ENCODE data around the gene CATSPER4. TPM values are rescaled to one million over a fixed set of nuclear protein-coding genes. Genes with fewer than 3 reads are reported as not detected.

The CATSPER4 gene
- polyA plus RNA-seq, 12 donors, result 0.08 TPM; not detected in 11

GRCh38 chr1:26237230-26237966 lies 47.0 kb downstream of the CATSPER4 start:
- no peak for DNase-seq

DNA sequence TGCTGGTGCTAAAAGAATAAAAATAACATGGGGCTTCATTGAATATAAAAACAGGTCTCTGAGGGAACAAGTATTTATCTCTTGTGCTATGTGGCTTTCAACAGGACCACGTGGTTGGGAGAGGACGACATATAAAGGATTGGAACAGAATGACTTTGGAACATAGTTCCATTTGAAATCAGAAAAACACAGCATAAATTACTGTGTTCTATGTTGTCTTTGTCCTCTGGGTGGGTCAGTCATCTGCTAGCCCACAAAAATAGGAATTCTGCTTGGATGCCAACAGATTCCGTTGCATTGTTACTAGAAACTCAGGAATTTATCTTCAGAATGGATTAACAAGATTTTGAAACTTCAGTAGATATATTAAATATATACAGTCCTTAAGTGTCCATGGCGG lies 49.5 kb downstream of the CATSPER4 start:
- no peak for DNase-seq

Other genes starting within 250 kb of the CATSPER4 start
- gene PAFAH2, start 192.5 kb upstream of the CATSPER4 start, polyA plus RNA-seq (ENCODE audit: insufficient read length in 12 of 12), result 100 to 1,000 TPM in 2 of 12 donors, 10 to 100 TPM in 10; 29.4 to 316 (median 79.5) TPM
- 1 to 10 TPM in 10 of 12 donors, not detected in 2; 1.3 to 5.8 (median 3.4) TPM for gene EXTL1, start 168.8 kb upstream of the CATSPER4 start, polyA plus RNA-seq (ENCODE audit: insufficient read length in 12 of 12)
- 1 to 10 TPM in 4 of 12 donors, under 1 TPM in 6, not detected in 2; 0.08 to 1.8 (median 0.78) TPM for gene SLC30A2, start 144.5 kb upstream of the CATSPER4 start, polyA plus RNA-seq (ENCODE audit: insufficient read length in 12 of 12)
- 10 to 100 TPM in 11 of 12 donors, not detected in 1; 13.4 to 57.6 (median 38.9) TPM for gene TRIM63, start 123.0 kb upstream of the CATSPER4 start, polyA plus RNA-seq (ENCODE audit: insufficient read length in 12 of 12)
- gene PDIK1L, start 78.8 kb upstream of the CATSPER4 start, polyA plus RNA-seq (ENCODE audit: insufficient read length in 12 of 12), result 10 to 100 TPM in 1 of 12 donors, 1 to 10 TPM in 10, not detected in 1; 6.7 to 10.3 (median 7.6) TPM
- gene FAM110D, start 31.5 kb upstream of the CATSPER4 start, polyA plus RNA-seq (ENCODE audit: insufficient read length in 12 of 12), result under 1 TPM in 10 of 12 donors, not detected in 2; 0.56 to 0.92 (median 0.77) TPM
- gene C1orf232, start 21.6 kb upstream of the CATSPER4 start, polyA plus RNA-seq (ENCODE audit: insufficient read length in 12 of 12), result under 1 TPM in 1 of 12 donors, not detected in 11; 0.26 TPM
- 10 to 100 TPM in 10 of 12 donors, not detected in 2; 11.6 to 18.2 (median 14.3) TPM for gene ZNF593, start 20.7 kb upstream of the CATSPER4 start, polyA plus RNA-seq (ENCODE audit: insufficient read length in 12 of 12)
- gene ZNF593OS, start 18.8 kb upstream of the CATSPER4 start, polyA plus RNA-seq (ENCODE audit: insufficient read length in 12 of 12), result 1 to 10 TPM in 8 of 12 donors, under 1 TPM in 2, not detected in 2; 0.49 to 2.1 (median 1.3) TPM
- 10 to 100 TPM in 2 of 12 donors, 1 to 10 TPM in 9, not detected in 1; 1.7 to 13.5 (median 2.7) TPM for gene CNKSR1, start 13.1 kb upstream of the CATSPER4 start, polyA plus RNA-seq (ENCODE audit: insufficient read length in 12 of 12)
- gene CEP85, start 43.6 kb downstream of the CATSPER4 start, polyA plus RNA-seq (ENCODE audit: insufficient read length in 12 of 12), result 10 to 100 TPM in 11 of 12 donors, not detected in 1; 21.0 to 34.8 (median 25.8) TPM
- gene SH3BGRL3, start 89.5 kb downstream of the CATSPER4 start, polyA plus RNA-seq (ENCODE audit: insufficient read length in 12 of 12), result 100 to 1,000 TPM in 2 of 12 donors, 10 to 100 TPM in 9, not detected in 1; 44.0 to 158 (median 54.0) TPM
- 10 to 100 TPM in 3 of 12 donors, 1 to 10 TPM in 8, not detected in 1; 5.3 to 20.5 (median 7.6) TPM for gene UBXN11, start 116.0 kb downstream of the CATSPER4 start, polyA plus RNA-seq (ENCODE audit: insufficient read length in 12 of 12)
- gene CD52, start 127.4 kb downstream of the CATSPER4 start, polyA plus RNA-seq (ENCODE audit: insufficient read length in 12 of 12), result 10 to 100 TPM in 1 of 12 donors, 1 to 10 TPM in 9, not detected in 2; 1.3 to 40.6 (median 2.1) TPM
- gene CRYBG2, start 163.5 kb downstream of the CATSPER4 start, polyA plus RNA-seq (ENCODE audit: insufficient read length in 12 of 12), result 10 to 100 TPM in 1 of 12 donors, 1 to 10 TPM in 2, under 1 TPM in 1, not detected in 8; 0.28 to 10.2 (median 2.3) TPM
- gene ZNF683, start 182.1 kb downstream of the CATSPER4 start, polyA plus RNA-seq (ENCODE audit: insufficient read length in 12 of 12), result under 1 TPM in 1 of 12 donors, not detected in 11; 0.48 TPM
- under 1 TPM in 2 of 12 donors, not detected in 10; 0.07 to 0.11 TPM for gene LIN28A, start 220.2 kb downstream of the CATSPER4 start, polyA plus RNA-seq (ENCODE audit: insufficient read length in 12 of 12)
- gene DHDDS, start 241.7 kb downstream of the CATSPER4 start, polyA plus RNA-seq (ENCODE audit: insufficient read length in 12 of 12), result 10 to 100 TPM in 11 of 12 donors, not detected in 1; 16.7 to 28.3 (median 20.4) TPM

Measured in muscle of arm (tissue), 12 donors.